ENCODE data around the gene PRAMEF25.
"Not testable (repeated sequence)": the region's sequence is repeated elsewhere in the genome, so short reads cannot be mapped to it uniquely, and the experiment has no call there.

PRAMEF25 gene

DNA sequence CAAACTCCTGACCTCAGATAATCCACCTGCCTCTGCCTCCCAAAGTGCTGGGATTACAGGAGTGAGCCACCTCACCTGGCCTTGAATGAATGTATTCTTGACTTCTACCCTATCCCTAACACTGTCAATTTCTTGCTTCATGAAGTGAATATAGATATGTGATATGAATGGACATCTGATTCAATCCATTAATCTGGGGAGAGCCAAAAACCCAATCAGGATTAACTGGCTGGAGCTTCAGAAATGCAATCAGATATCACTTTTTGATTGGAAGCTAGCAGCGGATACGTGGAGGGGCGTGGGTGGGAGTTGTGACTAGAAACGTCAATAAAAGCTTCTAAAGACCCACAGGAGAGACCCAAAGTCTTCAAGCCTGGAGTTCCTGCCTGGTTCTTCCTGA lies at the start of gene PRAMEF25:
Gene PRAMEF25 (plus strand): TSS at position 301 of the 400 bp plus-strand sequence. CDS start 2,920 bp downstream, outside the sequence.
- not testable (repeated sequence) for DNase-seq

DNA sequence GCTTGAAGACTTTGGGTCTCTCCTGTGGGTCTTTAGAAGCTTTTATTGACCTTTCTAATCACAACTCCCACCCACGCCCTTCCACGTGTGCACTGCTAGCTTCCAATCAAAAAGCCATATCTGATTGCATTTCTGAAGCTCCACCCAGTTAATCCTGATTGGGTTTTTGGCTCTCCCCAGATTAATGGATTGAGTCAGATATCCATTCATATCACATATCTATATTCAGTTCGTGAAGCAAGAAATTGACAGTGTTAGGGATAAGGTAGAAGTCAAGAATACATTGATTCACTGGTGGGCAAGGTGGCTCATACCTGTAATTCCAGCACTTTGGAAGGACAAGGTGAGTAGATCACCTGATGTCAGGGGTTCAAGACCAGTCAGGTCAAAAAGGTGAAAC lies 14.1 kb upstream of the PRAMEF25 start, which contains the start of gene PRAMEF27:
Gene PRAMEF27 (minus strand): TSS at position 101 of the 400 bp plus-strand sequence. CDS start 2,916 bp downstream, outside the sequence.
- DNase-seq, result not testable (repeated sequence)

DNA sequence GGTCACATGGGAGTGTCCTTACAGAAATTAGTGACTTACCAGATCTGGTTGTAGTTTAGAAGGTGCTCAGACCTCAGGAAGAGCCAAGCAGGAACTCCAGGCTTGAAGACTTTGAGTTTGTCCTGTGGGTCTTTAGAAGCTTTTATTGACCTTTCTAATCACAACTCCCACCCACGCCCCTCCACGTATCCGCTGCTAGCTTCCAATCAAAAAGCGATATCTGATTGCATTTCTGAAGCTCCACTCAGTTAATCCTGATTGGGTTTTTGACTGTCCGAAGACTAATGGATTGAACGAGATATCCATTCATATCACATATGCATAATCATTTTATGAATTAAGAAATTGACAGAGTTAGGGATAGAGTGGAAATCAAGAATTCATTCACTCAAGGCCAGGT lies 46.2 kb downstream of the PRAMEF25 start, which contains the start of gene HNRNPCL2:
Gene HNRNPCL2 (minus strand): TSS at position 101 of the 400 bp plus-strand sequence. CDS start 454 bp downstream, outside the sequence.
- not testable (repeated sequence) for DNase-seq

Data from GF-D8 (cell line).